Heart right ventricle (tissue), 16 donors: ENCODE measurements around the gene SCP2. TPM values are rescaled to one million over a fixed set of nuclear protein-coding genes. Genes with fewer than 3 reads are reported as not detected.
A peak's percentile ranks its signal among the peaks of the same experiment; 100 is the strongest.
"Not testable (repeated sequence)": the region's sequence is repeated elsewhere in the genome, so short reads cannot be mapped to it uniquely, and the experiment has no call there.

Source experiments
- ATAC-seq, 8 donors: fragments of 200-7000 bp; cut with Tn5 transposase; one replicate each; pipeline ENCODE4 v1.9.1; 2020; ENCODE audit warnings: mild to moderate bottlenecking in 8 of 8, moderate library complexity in 8 of 8, moderate number of reproducible peaks in 1 of 8
- DNase-seq, 2 donors: peaks; one replicate each; pipeline ENCODE4 v3.0.0-alpha.2; 2020
- H3K27ac ChIP-seq, 10 donors: fragments of 200-600 bp; sonication (generic) in 2 of 10; one replicate each; pipeline versions ENCODE4 v1.5.0 to v1.8.0; 2020 to 2022; ENCODE audit warnings: mild to moderate bottlenecking in 3 of 10
- H3K27me3 ChIP-seq, 7 donors: fragments of 200-600 bp; one replicate each; pipeline ENCODE4 v1.8.0; 2021 to 2022; ENCODE audit warnings: mild to moderate bottlenecking in 2 of 7
- H3K36me3 ChIP-seq, 9 donors: fragments of 200-600 bp; sonication (generic) in 1 of 9; one replicate each; pipeline versions ENCODE4 v1.5.0 to v1.8.0; 2020 to 2022; ENCODE audit warnings: mild to moderate bottlenecking in 2 of 9
- H3K4me1 ChIP-seq, 9 donors: fragments of 200-600 bp; sonication (generic) in 1 of 9; one replicate each; pipeline versions ENCODE4 v1.5.0 to v1.8.0; 2020 to 2022; ENCODE audit warnings: mild to moderate bottlenecking in 4 of 9
- H3K4me3 ChIP-seq, 10 donors: fragments of 200-600 bp; sonication (generic) in 2 of 10; one replicate each; pipeline versions ENCODE4 v1.5.0 to v1.8.0; 2020 to 2022; ENCODE audit warnings: mild to moderate bottlenecking in 7 of 10, moderate library complexity in 2 of 10
- H3K9me3 ChIP-seq, 11 donors: fragments of 200-600 bp in 10 of 11; sonication (generic) in 2 of 11; one replicate each; pipeline versions ENCODE4 v1.5.0 to v1.8.0; 2013 to 2022; ENCODE audit warnings: mild to moderate bottlenecking in 2 of 11, control low read depth in 1 of 11, moderate library complexity in 1 of 11
- CTCF ChIP-seq, 9 donors: fragments of 200-600 bp; sonication (generic) in 2 of 9; IDR thresholded peaks; one replicate each; pipeline versions ENCODE4 v1.5.0 to v1.8.0; 2021 to 2022; ENCODE audit warnings: antibody characterized with exemption in 9 of 9, mild to moderate bottlenecking in 5 of 9, moderate library complexity in 1 of 9
- WGBS, 2 donors: extraction: QIAGEN DNeasy Blood & Tissue Kit; methylation state at CpG; one replicate each; pipeline ENCODE4 v1.1.7; 2013; ENCODE audit warnings: inconsistent platforms in 1 of 2; 5-methylcytosine and 5-hydroxymethylcytosine counted together
- intact Hi-C, 10 donors: fragments of 100-400 bp; cut with DNase I; formaldehyde crosslinking; loops; one replicate each; pipeline versions ENCODE4 v1.11.1 to v1.14.2; 2022
- polyA plus RNA-seq, 2 donors: library from polyadenylated mRNA; stranded (reverse); fragments of 200-250 nt; gene quantifications; one replicate each; pipeline ENCODE4 v1.2.3, GENCODE V29; 2013
- total RNA-seq, 10 donors: library from RNA; stranded (reverse); fragmentation: NEBNext Ultra II Directional in 3 of 10; extraction: Animal tissue kit (Norgen Biotek cat#: 25700) in 3 of 10; gene quantifications; one replicate each; pipeline versions ENCODE4 v1.2.1 to v1.2.4, GENCODE V29; 2021 to 2023
- donor health status: Arrhythmogenic right ventricular cardiomyopathy.
- donor health status: ischemic (EF 13 %, LVEDD 7.1; RV severe dilation, severe dysfunction).
- donor health status: healthy with polysubstance abuse.
- donor health status: DM: no; HTN: yes; CAD: no.
- donor health status: DM: no; HTN: no; CAD: no.
- donor health status: ischemic (EF 25% LVEDD 6.9; RV normal size, moderate dysfunction).
- donor health status: ischemic (EF 25% LVEDD 5.7; RV mildly dilated, moderate dysfunction).
- donor health status: healthy.
- donor health status: DM: yes; HTN: yes; CAD: no.
- donor health status: Ischemic cardiomyopathy.
- donor health status: ischemic (EF 35%, LVEDD 5.7; RV mildly dilated, moderate dysfunction).
- donor health status: nonischemic (EF 11% LVEDD 7.7; RV severe dilation, severe dysfunction).
- donor health status: DM: yes; HTN: yes; CAD: no.
- donor health status: PGD.
- donor health status: ischemic (EF 29% LVEDD 5.4; RV normal size, mild dysfunction).
- donor health status: nonischemic (EF 23%, LVEDD 6.1; RV moderate dilation, normal function).

Gene SCP2
- total and polyA plus RNA-seq, 12 donors: 82.3 to 149 (median 126) TPM

DNA sequence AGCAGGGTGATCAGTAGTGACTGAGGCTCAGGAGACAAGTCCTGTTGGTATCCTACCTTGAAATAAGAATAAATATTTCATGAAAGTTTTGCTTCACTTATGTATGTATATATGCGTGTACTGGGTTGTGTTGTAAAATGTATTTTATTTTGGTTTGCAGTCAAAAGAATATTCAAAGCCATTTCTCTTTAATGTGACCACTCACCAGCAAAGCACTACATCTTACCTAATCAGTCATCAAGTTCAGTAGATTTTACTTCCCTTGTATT, 11.0 kb downstream of the SCP2 start:
- Histone ChIP-seq H3K4me1 (peaks cover 0 to 7% (median 3%) of the 10 kb centered on the region in 9 donors), H3K4me3 (no peak overlapping the region), H3K27me3 (no peaks in the 10 kb centered on the region), H3K9me3 (no peaks in the 10 kb centered on the region), H3K27ac (no peak overlapping the region), H3K36me3 (peaks cover 0 to 15% (median 0%) of the 10 kb centered on the region in 9 donors)
- no peak for TF ChIP-seq CTCF (IDR thresholded peaks at IDR 0.05)
- no peak for DNase-seq
- no peak for ATAC-seq
- intact Hi-C loops: no loop called here
- WGBS, 2 donors: 94 to 97% methylated on average over 1 of the region's 1 CpG

DNA sequence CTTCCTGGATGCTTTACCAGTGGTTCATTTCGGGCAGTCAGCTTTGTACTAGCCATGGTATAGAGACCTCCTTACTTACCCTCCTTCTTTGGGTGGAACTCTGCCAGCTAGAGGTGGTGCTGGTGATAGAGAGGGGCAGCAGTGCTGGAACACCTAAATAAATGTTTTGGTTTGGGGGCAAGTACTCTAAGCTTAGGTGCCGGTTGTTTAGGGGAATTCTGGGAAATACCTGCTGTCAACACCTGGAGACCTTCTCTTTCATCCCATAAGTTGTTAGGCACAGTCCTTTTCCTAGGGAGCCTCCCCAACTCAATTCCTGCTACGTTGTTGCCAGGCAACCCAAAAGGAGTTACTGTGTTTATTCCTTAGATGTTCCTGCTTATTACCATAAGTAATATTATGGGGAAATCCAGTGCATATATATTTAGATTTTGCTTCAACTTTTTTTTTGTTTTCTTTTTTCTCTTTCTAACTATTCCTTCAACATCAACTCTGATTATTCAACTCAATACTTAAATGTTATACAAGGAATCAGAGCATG, 16.9 kb downstream of the SCP2 start:
- no peak overlapping the region for H3K4me3 ChIP-seq
- H3K4me1 ChIP-seq: peaks cover 0 to 5% (median 0%) of the 10 kb centered on the region in 9 donors
- intact Hi-C loops: no loop called here
- TF ChIP-seq CTCF (IDR thresholded peaks at IDR 0.05): no peak
- ATAC-seq (no peak), DNase-seq (no peak)
- H3K27me3 ChIP-seq: no peaks in the 10 kb centered on the region
- H3K27ac ChIP-seq: no peak overlapping the region
- 78 to 87% methylated on average over 3 of the region's 3 CpGs for WGBS, 2 donors
- peaks cover 0 to 40% (median 0%) of the 10 kb centered on the region in 9 donors for H3K36me3 ChIP-seq
- H3K9me3 ChIP-seq: no peaks in the 10 kb centered on the region

DNA sequence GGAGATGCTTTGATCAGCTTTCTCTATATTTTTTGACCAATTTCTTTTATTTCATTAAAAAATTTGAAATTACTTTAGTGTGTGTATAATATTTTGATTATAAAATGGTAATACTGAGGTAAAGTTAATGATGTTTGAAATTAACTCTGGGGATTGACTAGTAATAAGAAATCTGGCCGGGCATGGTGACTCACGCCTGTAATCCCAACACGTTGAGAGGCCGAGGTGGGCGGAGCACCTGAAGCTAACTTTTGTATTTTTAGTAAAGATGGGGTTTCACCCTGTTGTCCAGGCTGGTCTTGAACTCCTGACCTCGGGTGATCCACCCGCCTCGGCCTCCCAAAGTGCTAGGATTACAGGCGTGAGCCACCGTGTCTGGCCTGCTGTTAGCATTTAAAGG, 17.5 kb downstream of the SCP2 start:
- ATAC-seq: no peak
- Histone ChIP-seq H3K4me1 (peaks cover 0 to 5% (median 0%) of the 10 kb centered on the region in 9 donors), H3K27ac (no peak overlapping the region), H3K9me3 (no peaks in the 10 kb centered on the region), H3K4me3 (no peak overlapping the region), H3K36me3 (peaks cover 0 to 45% (median 0%) of the 10 kb centered on the region in 9 donors), H3K27me3 (no peaks in the 10 kb centered on the region)
- intact Hi-C loops: no loop called here
- DNase-seq: no peak
- no peak for TF ChIP-seq CTCF (IDR thresholded peaks at IDR 0.05)
- 90% methylated on average over 10 of the region's 10 CpGs for WGBS, 2 donors

DNA sequence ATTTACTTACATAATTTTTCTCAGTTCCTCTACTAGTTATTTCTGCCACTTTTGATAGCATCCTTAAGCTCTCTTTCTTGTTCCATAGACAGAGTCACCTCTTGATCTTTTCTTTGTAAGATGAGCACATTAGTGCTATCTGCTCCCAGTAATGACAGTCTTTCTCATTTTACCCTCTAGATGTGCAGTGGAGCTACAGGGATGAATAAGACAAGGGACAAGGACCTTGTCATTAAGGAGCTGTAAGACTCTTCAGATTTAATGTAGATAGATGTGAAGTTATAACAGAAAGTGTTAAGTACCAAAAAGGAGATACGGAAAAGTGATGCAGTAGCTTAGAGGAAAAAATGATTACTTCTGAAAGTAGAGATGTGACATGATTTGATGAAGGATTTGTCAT, 20.4 kb downstream of the SCP2 start:
- peak overlapping the region in 4 of 10 donors; percentile 34 to 68 (median 48) for H3K27ac ChIP-seq
- intact Hi-C loops: no loop called here
- 79 to 82% methylated on average over 1 of the region's 1 CpG for WGBS, 2 donors

GRCh38 chr1:52949602-52950001, 22.5 kb downstream of the SCP2 start:
- H3K27me3 ChIP-seq, H3K4me1 ChIP-seq, H3K27ac ChIP-seq, H3K4me3 ChIP-seq, H3K9me3 ChIP-seq, DNase-seq, ATAC-seq, intact Hi-C loops: not testable (repeated sequence)
- H3K36me3 ChIP-seq: peaks cover 0 to 68% (median 10%) of the 10 kb centered on the region in 9 donors

More for the DNA sequence above, 20.4 kb downstream of the SCP2 start:
- Histone ChIP-seq H3K9me3 (no peaks in the 10 kb centered on the region), H3K4me1 (peaks cover 0 to 5% (median 0%) of the 10 kb centered on the region in 9 donors), H3K36me3 (peaks cover 0 to 65% (median 10%) of the 10 kb centered on the region in 9 donors), H3K27me3 (no peaks in the 10 kb centered on the region), H3K4me3 (no peak overlapping the region)
- ATAC-seq (no peak), DNase-seq (no peak)
- TF ChIP-seq CTCF (IDR thresholded peaks at IDR 0.05): no peak
